ENCODE data around the gene BCOR.

BCOR gene

GRCh38 chrX:40088803-40089540, 8.8 kb downstream of the BCOR start:
- Histone ChIP-seq H3K9me2 (replicated peaks; ENCODE audit: insufficient read depth, low read length) (no peaks in the 10 kb centered on the region), H3K79me2 (ENCODE audit: insufficient read depth, low read length) (peaks cover 98% of the 10 kb centered on the region), H3K27me3 (ENCODE audit: low read length) (no peaks in the 10 kb centered on the region), H3F3A (ENCODE audit: insufficient read depth) (no peaks in the 10 kb centered on the region), H2AFZ (ENCODE audit: low read depth, low read length, severe bottlenecking) (no peak overlapping the region), H3K4me3 (ENCODE audit: insufficient read depth, low read length, poor library complexity, severe bottlenecking) (no peak overlapping the region), H3K9ac (ENCODE audit: low read length) (no peak overlapping the region), H3K36me3 (ENCODE audit: low read length) (no peaks in the 10 kb centered on the region), H3K4me2 (ENCODE audit: low read depth, low read length, poor library complexity, severe bottlenecking) (no peak overlapping the region), H3K9me3 (ENCODE audit: insufficient read depth, low read length) (no peaks in the 10 kb centered on the region), H4K20me1 (ENCODE audit: low read depth, low read length) (peaks cover 12% of the 10 kb centered on the region; the same call in 1 of the 2 replicates), H3K27ac (ENCODE audit: low read depth, low read length) (no peak overlapping the region)
- TF ChIP-seq CTCF (IDR thresholded peaks at IDR 0.05; ENCODE audit: insufficient read depth, low read length, poor library complexity, severe bottlenecking) (no peak), EZH2phosphoT487 (conservative IDR thresholded peaks at IDR 0.05; ENCODE audit: low read length) (no peak)

- Histone ChIP-seq H3K27ac (ENCODE audit: low read depth, low read length) (no peak overlapping the region), H3K9ac (ENCODE audit: low read length) (no peak overlapping the region), H3K4me2 (ENCODE audit: low read depth, low read length, poor library complexity, severe bottlenecking) (no peak overlapping the region), H2AFZ (ENCODE audit: low read depth, low read length, severe bottlenecking) (no peak overlapping the region), H3K9me2 (replicated peaks; ENCODE audit: insufficient read depth, low read length) (no peaks in the 10 kb centered on the region), H3F3A (ENCODE audit: insufficient read depth) (no peaks in the 10 kb centered on the region), H3K79me2 (ENCODE audit: insufficient read depth, low read length) (peaks cover 98% of the 10 kb centered on the region), H3K36me3 (ENCODE audit: low read length) (no peaks in the 10 kb centered on the region), H3K9me3 (ENCODE audit: insufficient read depth, low read length) (no peaks in the 10 kb centered on the region), H4K20me1 (ENCODE audit: low read depth, low read length) (peaks cover 7% of the 10 kb centered on the region; the same call in 1 of the 2 replicates), H3K27me3 (ENCODE audit: low read length) (no peaks in the 10 kb centered on the region), H3K4me3 (ENCODE audit: insufficient read depth, low read length, poor library complexity, severe bottlenecking) (no peak overlapping the region)
- TF ChIP-seq EZH2phosphoT487 (conservative IDR thresholded peaks at IDR 0.05; ENCODE audit: low read length) (no peak), CTCF (IDR thresholded peaks at IDR 0.05; ENCODE audit: insufficient read depth, low read length, poor library complexity, severe bottlenecking) (no peak)
Observed at GRCh38 chrX:40088299-40088625, 9.5 kb downstream of the BCOR start.

DNA sequence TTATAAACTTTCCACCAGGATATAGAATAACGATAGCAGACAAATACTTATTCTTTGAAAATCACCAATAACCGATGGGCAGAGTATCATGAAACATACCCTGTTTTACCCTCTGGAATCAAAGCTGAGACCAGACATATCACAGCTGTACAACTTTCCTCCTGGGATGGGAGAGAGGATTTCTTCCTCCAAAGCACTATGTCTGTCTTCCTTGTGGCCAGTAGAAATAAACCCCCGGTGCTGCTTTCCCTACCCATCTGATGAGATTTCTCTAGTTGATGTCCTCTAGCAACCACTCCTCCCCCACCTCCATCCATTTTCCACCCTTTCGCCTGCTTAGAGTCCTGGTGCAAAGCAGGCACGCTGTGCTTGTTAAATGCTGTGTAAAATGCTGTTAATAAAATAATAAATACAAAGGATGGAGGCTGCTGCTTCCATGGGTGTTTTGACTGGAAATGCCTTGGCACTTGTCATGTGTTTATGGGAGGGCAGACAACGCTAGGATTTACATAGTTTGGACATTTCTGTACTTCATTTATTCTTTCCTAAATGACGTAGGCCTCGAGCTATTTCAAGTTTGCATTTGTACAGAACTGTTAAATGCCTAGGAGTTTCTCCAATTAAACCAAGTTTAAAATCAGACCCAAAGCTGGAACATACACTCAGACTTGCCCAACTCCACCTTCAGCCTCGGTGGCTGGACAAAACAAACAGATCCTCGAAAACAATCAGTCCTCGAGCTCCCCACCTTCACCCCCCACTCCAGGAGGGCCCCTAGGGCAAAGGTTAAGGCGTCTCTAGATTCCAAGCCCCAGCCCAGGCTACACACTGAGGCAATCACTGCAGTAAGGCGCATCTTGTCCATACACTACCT, 10.1 kb downstream of the BCOR start:
- Histone ChIP-seq H3K36me3 (ENCODE audit: low read length) (no peaks in the 10 kb centered on the region), H3K9me2 (replicated peaks; ENCODE audit: insufficient read depth, low read length) (no peaks in the 10 kb centered on the region), H3K9me3 (ENCODE audit: insufficient read depth, low read length) (no peaks in the 10 kb centered on the region), H3K27ac (ENCODE audit: low read depth, low read length) (no peak overlapping the region), H4K20me1 (ENCODE audit: low read depth, low read length) (peaks cover 4% of the 10 kb centered on the region; the same call in 1 of the 2 replicates), H3F3A (ENCODE audit: insufficient read depth) (no peaks in the 10 kb centered on the region), H3K79me2 (ENCODE audit: insufficient read depth, low read length) (peaks cover 98% of the 10 kb centered on the region), H3K4me2 (ENCODE audit: low read depth, low read length, poor library complexity, severe bottlenecking) (no peak overlapping the region), H3K4me3 (ENCODE audit: insufficient read depth, low read length, poor library complexity, severe bottlenecking) (no peak overlapping the region), H3K9ac (ENCODE audit: low read length) (no peak overlapping the region), H2AFZ (ENCODE audit: low read depth, low read length, severe bottlenecking) (no peak overlapping the region), H3K27me3 (ENCODE audit: low read length) (no peaks in the 10 kb centered on the region)
- TF ChIP-seq EZH2phosphoT487 (conservative IDR thresholded peaks at IDR 0.05; ENCODE audit: low read length): no peak
- no peak for TF ChIP-seq CTCF (IDR thresholded peaks at IDR 0.05; ENCODE audit: insufficient read depth, low read length, poor library complexity, severe bottlenecking)
